Stomach (tissue), 9 donors: Measurements from ENCODE around the gene TMEM164. TPM values are rescaled to one million over a fixed set of nuclear protein-coding genes. Genes with fewer than 3 reads are reported as not detected.

Experiments used
- DNase-seq, 2 donors: peaks; one replicate each; pipeline versions ENCODE4 v3.0.0 to v3.0.0-alpha.2; 2013 to 2019
- H3K27ac ChIP-seq, 5 donors: fragments of 200-600 bp in 4 of 5; sonication (generic) in 4 of 5; one replicate each; pipeline ENCODE4 v1.5.1; 2013 to 2019; ENCODE audit warnings: mild to moderate bottlenecking in 1 of 5, moderate library complexity in 1 of 5
- H3K27me3 ChIP-seq, 3 donors: fragments of 200-600 bp; sonication (generic); one replicate each; pipeline ENCODE4 v1.5.1; 2017 to 2019; ENCODE audit warnings: mixed run types in 1 of 3
- H3K36me3 ChIP-seq, 4 donors: fragments of 200-600 bp; sonication (generic); 1 replicate in 3 of 4; 2 replicates in 1 of 4; pipeline ENCODE4 v1.5.1; 2016 to 2019
- H3K4me1 ChIP-seq, 4 donors: fragments of 200-600 bp; sonication (generic); one replicate each; pipeline ENCODE4 v1.5.1; 2016 to 2019
- H3K4me3 ChIP-seq, 4 donors: fragments of 200-600 bp; sonication (generic) in 3 of 4; one replicate each; pipeline ENCODE4 v1.5.1; 2016 to 2019; ENCODE audit warnings: mild to moderate bottlenecking in 1 of 4
- H3K9me3 ChIP-seq, 4 donors: fragments of 200-600 bp; sonication (generic); one replicate each; pipeline ENCODE4 v1.5.1; 2016 to 2019
- CTCF ChIP-seq, 7 experiments: fragments of 450-650 bp in 4 of 7; fragments of 200-600 bp in 3 of 7; sonication (generic) in 3 of 7; IDR thresholded peaks; one replicate each; pipeline ENCODE4 v1.5.1; 2016 to 2019; ENCODE audit warnings: antibody characterized with exemption in 7 of 7, control low read depth in 2 of 7, mild to moderate bottlenecking in 1 of 7
- EP300 ChIP-seq: sonication (generic); formaldehyde crosslinking; IDR thresholded peaks from one replicate; pipeline ENCODE4 v1.6.1; 2017; ENCODE audit warnings: antibody characterized with exemption
- POLR2A ChIP-seq, 4 donors: fragments of 450-650 bp; IDR thresholded peaks; one replicate each; pipeline ENCODE4 v1.6.1; 2016; ENCODE audit warnings: antibody characterized with exemption in 4 of 4, control low read depth in 2 of 4, mild to moderate bottlenecking in 1 of 4, moderate library complexity in 1 of 4
- POLR2AphosphoS5 ChIP-seq, 3 donors: sonication (generic); formaldehyde crosslinking; IDR thresholded peaks; one replicate each; pipeline ENCODE4 v1.6.1; 2016; ENCODE audit warnings: antibody characterized with exemption in 3 of 3
- WGBS, 5 donors: extraction: QIAGEN DNeasy Blood & Tissue Kit in 3 of 5; methylation state at CpG; one replicate each; pipeline versions ENCODE4 v1.1.5 to v1.1.7; 2013 to 2018; 5-methylcytosine and 5-hydroxymethylcytosine counted together
- intact Hi-C: fragments of 100-400 bp; cut with DNase I; formaldehyde crosslinking; loops from one replicate; pipeline ENCODE4 v1.15.1; 2023; ENCODE audit warnings: low total_unique reads
- polyA plus RNA-seq, 3 donors: library from polyadenylated mRNA; stranded (reverse); fragments of 200-250 nt; gene quantifications; one replicate each; pipeline ENCODE4 v1.2.3, GENCODE V29; 2013
- total RNA-seq, 5 donors: library from RNA; depleted of rRNA; stranded (reverse); fragments of >200 nt; gene quantifications; one replicate each; pipeline versions ENCODE4 v1.1.0 to v1.2.3, GENCODE V29; 2014 to 2016
- donor health status: healthy with polysubstance abuse.
- donor health status: Bipolar disorder and iron deficiency.
- donor health status: healthy.

Gene TMEM164
- total and polyA plus RNA-seq, 8 donors, result 4.9 to 29.7 (median 11.6) TPM

GRCh38 chrX:110059410-110059809 lies 56.5 kb downstream of the TMEM164 start:
- Histone ChIP-seq H3K27ac (no peak overlapping the region), H3K27me3 (no peaks in the 10 kb centered on the region), H3K4me1 (no peaks in the 10 kb centered on the region), H3K4me3 (no peak overlapping the region), H3K9me3 (no peaks in the 10 kb centered on the region), H3K36me3 (peaks cover 0 to 2% (median 0%) of the 10 kb centered on the region in 4 donors)
- no peak for DNase-seq
- 74 to 100% (median 93%) methylated on average over 3 of the region's 3 CpGs for WGBS, 5 donors
- intact Hi-C loops, result no loop called here
- no peak for TF ChIP-seq EP300
- no peak for TF ChIP-seq POLR2A (IDR thresholded peaks at IDR 0.05)
- TF ChIP-seq CTCF (IDR thresholded peaks at IDR 0.05), result no peak
- TF ChIP-seq POLR2AphosphoS5 (IDR thresholded peaks at IDR 0.05), result no peak

- H3K9me3 ChIP-seq, result no peaks in the 10 kb centered on the region
- no peaks in the 10 kb centered on the region for H3K27me3 ChIP-seq
- no peak overlapping the region for H3K4me3 ChIP-seq
- intact Hi-C loops, result no loop called here
- no peak for TF ChIP-seq POLR2A (IDR thresholded peaks at IDR 0.05)
- TF ChIP-seq EP300, result no peak
- no peak for TF ChIP-seq POLR2AphosphoS5 (IDR thresholded peaks at IDR 0.05)
- no peak for TF ChIP-seq CTCF (IDR thresholded peaks at IDR 0.05)
- H3K36me3 ChIP-seq, result no peaks in the 10 kb centered on the region
- no peaks in the 10 kb centered on the region for H3K4me1 ChIP-seq
- no peak overlapping the region for H3K27ac ChIP-seq
- no peak for DNase-seq
Observed at GRCh38 chrX:110060317-110060716, 57.4 kb downstream of the TMEM164 start.

GRCh38 chrX:110060846-110061537 lies 58.1 kb downstream of the TMEM164 start:
- no peaks in the 10 kb centered on the region for H3K27me3 ChIP-seq
- no peak for TF ChIP-seq EP300
- TF ChIP-seq CTCF (IDR thresholded peaks at IDR 0.05), result no peak
- no peak for TF ChIP-seq POLR2AphosphoS5 (IDR thresholded peaks at IDR 0.05)
- H3K36me3 ChIP-seq, result no peaks in the 10 kb centered on the region
- 67 to 100% (median 95%) methylated on average over 1 of the region's 1 CpG for WGBS, 5 donors
- H3K4me3 ChIP-seq, result no peak overlapping the region
- H3K4me1 ChIP-seq, result no peaks in the 10 kb centered on the region
- no peak overlapping the region for H3K27ac ChIP-seq
- intact Hi-C loops, result no loop called here
- no peaks in the 10 kb centered on the region for H3K9me3 ChIP-seq
- no peak for DNase-seq

GRCh38 chrX:110062919-110063318 lies 60.0 kb downstream of the TMEM164 start:
- Histone ChIP-seq H3K27ac (no peak overlapping the region), H3K27me3 (no peaks in the 10 kb centered on the region), H3K4me3 (no peak overlapping the region), H3K4me1 (peaks cover 0 to 12% (median 2%) of the 10 kb centered on the region in 4 donors), H3K36me3 (no peaks in the 10 kb centered on the region), H3K9me3 (no peaks in the 10 kb centered on the region)
- TF ChIP-seq POLR2AphosphoS5 (IDR thresholded peaks at IDR 0.05), result no peak
- WGBS, 5 donors, result 82 to 95% (median 88%) methylated on average over 1 of the region's 1 CpG
- no peak for DNase-seq
- intact Hi-C loops, result no loop called here

- H3K27ac ChIP-seq, result peak overlapping the region in 1 of 5 donors; percentile 31
- WGBS, 5 donors, result 23 to 53% (median 47%) methylated on average over 7 of the region's 7 CpGs
- DNase-seq, result peak; percentile 44 to 70
Observed at GRCh38 chrX:110066488-110067225, 63.7 kb downstream of the TMEM164 start.

More at GRCh38 chrX:110066488-110067225, 63.7 kb downstream of the TMEM164 start:
- TF ChIP-seq EP300 (no peak), POLR2AphosphoS5 (IDR thresholded peaks at IDR 0.05) (peak in 2 of 3 donors; percentile 35 to 38), CTCF (IDR thresholded peaks at IDR 0.05) (no peak), POLR2A (IDR thresholded peaks at IDR 0.05) (no peak)
- no peaks in the 10 kb centered on the region for H3K9me3 ChIP-seq
- intact Hi-C loops, result no loop called here
- H3K36me3 ChIP-seq, result no peaks in the 10 kb centered on the region
- H3K4me3 ChIP-seq, result no peak overlapping the region
- H3K27me3 ChIP-seq, result no peaks in the 10 kb centered on the region
- peaks cover 0 to 19% (median 2%) of the 10 kb centered on the region in 4 donors for H3K4me1 ChIP-seq
